A673 (cell line): ENCODE measurements around the gene ACTR5. TPM values are rescaled to one million over a fixed set of nuclear protein-coding genes. Genes with fewer than 3 reads are reported as not detected.
"Not testable (repeated sequence)": the region's sequence is repeated elsewhere in the genome, so short reads cannot be mapped to it uniquely, and the experiment has no call there.

Experiments
- BruUV-seq: library from RNA; stranded (reverse); fragments of 400-500 nt; replicated peaks from 2 replicates; lab custom pipeline; 2021; lab: Mats Ljungman, UMichigan
- CTCF ChIA-PET: fragments of 300-600 bp; sonication (Branson Sonifier 250); formaldehyde crosslinking; loops from one replicate; lab custom pipeline; 2022; ENCODE audit warnings: antibody characterized with exemption; lab: Charles Lee
- POLR2A ChIA-PET: fragments of 300-600 bp; sonication (Branson Sonifier 250); formaldehyde crosslinking; loops from one replicate; lab custom pipeline; 2022; ENCODE audit warnings: antibody characterized with exemption; ENCODE audit not compliant: low non-redundant PET; lab: Charles Lee
- DNase-seq: peaks from one replicate; pipeline ENCODE4 v3.0.0-alpha.2; 2015; ENCODE audit warnings: low spot score
- H3K27ac ChIP-seq: fragments of 200-600 bp; sonication (generic); 2 replicates; pipeline ENCODE4 v1.5.1; 2016; ENCODE audit warnings: mixed run types, low read depth, mild to moderate bottlenecking, mixed read lengths, antibody characterized with exemption, low read length; ENCODE audit not compliant: poor library complexity, severe bottlenecking
- H3K27me3 ChIP-seq: fragments of 200-600 bp; sonication (generic); replicated peaks from 2 replicates; pipeline ENCODE4 v1.6.1; 2017; ENCODE audit warnings: mixed run types, low read depth, mild to moderate bottlenecking, mixed read lengths, antibody characterized with exemption, low read length; ENCODE audit not compliant: insufficient read depth, poor library complexity
- H3K36me3 ChIP-seq: fragments of 200-600 bp; sonication (generic); 2 replicates; pipeline ENCODE4 v1.6.1; 2016; ENCODE audit warnings: mixed run types, mild to moderate bottlenecking, mixed read lengths, antibody characterized with exemption, low read length; ENCODE audit not compliant: insufficient read depth, poor library complexity, severe bottlenecking
- H3K4me1 ChIP-seq: fragments of 200-600 bp; sonication (generic); 2 replicates; pipeline ENCODE4 v1.6.1; 2017; ENCODE audit warnings: mixed run types, mild to moderate bottlenecking, mixed read lengths, antibody characterized with exemption, low read length; ENCODE audit not compliant: insufficient read depth, poor library complexity, severe bottlenecking
- H3K4me3 ChIP-seq: fragments of 200-600 bp; sonication (generic); 2 replicates; pipeline ENCODE4 v1.5.1; 2016; ENCODE audit warnings: low read depth, mixed run types, mild to moderate bottlenecking, mixed read lengths, low read length; ENCODE audit not compliant: poor library complexity, severe bottlenecking
- H3K9me3 ChIP-seq: fragments of 200-600 bp; sonication (generic); 2 replicates; pipeline ENCODE4 v1.6.1; 2016; ENCODE audit warnings: mixed run types, low read depth, mild to moderate bottlenecking, mixed read lengths, antibody characterized with exemption, low read length; ENCODE audit not compliant: poor library complexity, severe bottlenecking
- CTCF ChIP-seq: fragments of 300-800, 200-600 bp; sonication (generic); conservative IDR thresholded peaks from 2 replicates; pipeline ENCODE4 v1.5.1; 2017; ENCODE audit warnings: low read depth, mild to moderate bottlenecking, antibody characterized with exemption, low read length, moderate library complexity, mixed read lengths
- EZH2 ChIP-seq: fragments of 200-600 bp; sonication (generic); IDR thresholded peaks from 2 replicates; pipeline ENCODE4 v1.6.1; 2017; ENCODE audit warnings: borderline replicate concordance, low read depth, mild to moderate bottlenecking, mixed read lengths, antibody characterized with exemption, low read length; ENCODE audit not compliant: poor library complexity, severe bottlenecking
- intact Hi-C: fragments of 100-400 bp; cut with micrococcal nuclease; formaldehyde crosslinking; loops from one replicate; pipeline ENCODE4 v1.10.0; 2022; ENCODE audit not compliant: unreplicated experiment
- total RNA-seq: library from RNA; stranded (reverse); gene quantifications from 2 replicates; pipeline ENCODE4 v1.2.3, GENCODE V29; 2021

The ACTR5 gene
- total RNA-seq, 1 experiment from 2014 or later, result 11.5 TPM

- no TSS peak for BruUV-seq
- CTCF ChIA-PET, result no interaction called here
- Histone ChIP-seq H3K36me3 (no peaks in the 10 kb centered on the region), H3K27me3 (peaks cover 53% of the 10 kb centered on the region), H3K9me3 (no peaks in the 10 kb centered on the region), H3K4me3 (no peak overlapping the region), H3K27ac (no peak overlapping the region), H3K4me1 (no peaks in the 10 kb centered on the region)
- no peak for DNase-seq
- POLR2A ChIA-PET, result no interaction called here
- TF ChIP-seq CTCF (no peak), EZH2 (no peak)
- intact Hi-C loops, result no loop called here
Measured at GRCh38 chr20:38811769-38812168, 63.5 kb downstream of the ACTR5 start.

- H3K27ac ChIP-seq, result no peak overlapping the region
- ChIA-PET POLR2A (no interaction called here), CTCF (no interaction called here)
- no peaks in the 10 kb centered on the region for H3K4me1 ChIP-seq
- BruUV-seq, result no TSS peak
- intact Hi-C loops, result no loop called here
- H3K9me3 ChIP-seq, result no peaks in the 10 kb centered on the region
- no peak for TF ChIP-seq EZH2
- no peak for DNase-seq
- no peak overlapping the region for H3K4me3 ChIP-seq
- H3K27me3 ChIP-seq, result peaks cover 49% of the 10 kb centered on the region
- H3K36me3 ChIP-seq, result no peaks in the 10 kb centered on the region
Measured at GRCh38 chr20:38812182-38812581, 63.9 kb downstream of the ACTR5 start.

- H3K4me1 ChIP-seq, result no peaks in the 10 kb centered on the region
- no peak overlapping the region for H3K27ac ChIP-seq
- no TSS peak for BruUV-seq
- H3K9me3 ChIP-seq, result no peaks in the 10 kb centered on the region
- intact Hi-C loops, result no loop called here
- POLR2A ChIA-PET, result no interaction called here
- TF ChIP-seq CTCF, result no peak
- no peak for TF ChIP-seq EZH2
- peaks cover 41% of the 10 kb centered on the region for H3K27me3 ChIP-seq
- no peak for DNase-seq
- no peak overlapping the region for H3K4me3 ChIP-seq
- H3K36me3 ChIP-seq, result no peaks in the 10 kb centered on the region
- CTCF ChIA-PET, result no interaction called here
Measured at GRCh38 chr20:38812709-38813573, 64.7 kb downstream of the ACTR5 start.

- H3K4me1 ChIP-seq, BruUV-seq, H3K4me3 ChIP-seq, intact Hi-C loops, CTCF ChIA-PET, POLR2A ChIA-PET, H3K36me3 ChIP-seq, H3K9me3 ChIP-seq, DNase-seq, H3K27ac ChIP-seq: not testable (repeated sequence)
- peaks cover 37% of the 10 kb centered on the region for H3K27me3 ChIP-seq
Measured at GRCh38 chr20:38813574-38813962, 65.3 kb downstream of the ACTR5 start.
